H54 (cell line): ENCODE data around the gene OTUD3.
A peak's percentile ranks its signal among the peaks of the same experiment; 100 is the strongest.
"Not testable (repeated sequence)": the region's sequence is repeated elsewhere in the genome, so short reads cannot be mapped to it uniquely, and the experiment has no call there.

Experiments
- DNase-seq: peaks from one replicate; pipeline ENCODE4 v3.0.0; 2011; ENCODE audit warnings: low spot score, mixed read lengths; ENCODE audit not compliant: insufficient read length
- FAIRE-seq: peaks from 3 replicates; lab custom pipeline; 2011; peaks lifted over from hg19 to GRCh38; lab: Jason Lieb, UNC
- POLR2A ChIP-seq: IDR thresholded peaks from 2 replicates; pipeline ENCODE4 v1.6.1; 2011; ENCODE audit warnings: low read depth, mild to moderate bottlenecking, low read length

The OTUD3 gene

GRCh38 chr1:19882111-19883071 lies at the start of gene OTUD3:
TSS of gene OTUD3 (plus strand) at chr1:19882395. CDS start at chr1:19882514, 119 bp downstream.
- FAIRE-seq (peak; percentile 80), DNase-seq (peak; percentile 87)
- peak; percentile 75 for TF ChIP-seq POLR2A

- DNase-seq = no peak
- no peak for FAIRE-seq
- no peak for TF ChIP-seq POLR2A
Measured at GRCh38 chr1:19835578-19835977, 46.6 kb upstream of the OTUD3 start.

GRCh38 chr1:19837866-19838265 lies 44.3 kb upstream of the OTUD3 start:
- no peak for FAIRE-seq
- no peak for DNase-seq
- no peak for TF ChIP-seq POLR2A

- FAIRE-seq (no peak), DNase-seq (no peak)
- no peak for TF ChIP-seq POLR2A
Measured at GRCh38 chr1:19840228-19840627, 42.0 kb upstream of the OTUD3 start.

- no peak for DNase-seq
- TF ChIP-seq POLR2A = no peak
- no peak for FAIRE-seq
Measured at GRCh38 chr1:19844731-19845495, 37.3 kb upstream of the OTUD3 start.

- TF ChIP-seq POLR2A = no peak
- DNase-seq = no peak
- no peak for FAIRE-seq
Measured at GRCh38 chr1:19845555-19845954, 36.6 kb upstream of the OTUD3 start.

GRCh38 chr1:19846338-19846737 lies 35.9 kb upstream of the OTUD3 start:
- no peak for DNase-seq
- TF ChIP-seq POLR2A = no peak
- no peak for FAIRE-seq

- DNase-seq, FAIRE-seq: not testable (repeated sequence)
Measured at GRCh38 chr1:19847334-19847733, 34.9 kb upstream of the OTUD3 start.

- DNase-seq, FAIRE-seq: not testable (repeated sequence)
Measured at GRCh38 chr1:19849307-19849706, 32.9 kb upstream of the OTUD3 start.

GRCh38 chr1:19850214-19850613 lies 32.0 kb upstream of the OTUD3 start:
- TF ChIP-seq POLR2A = no peak
- FAIRE-seq (no peak), DNase-seq (no peak)

GRCh38 chr1:19852036-19852435 lies 30.2 kb upstream of the OTUD3 start:
- FAIRE-seq = no peak
- no peak for DNase-seq
- no peak for TF ChIP-seq POLR2A

- DNase-seq = no peak
- TF ChIP-seq POLR2A = no peak
- FAIRE-seq = no peak
Measured at GRCh38 chr1:19854866-19855265, 27.3 kb upstream of the OTUD3 start.

GRCh38 chr1:19858893-19859292 lies 23.3 kb upstream of the OTUD3 start:
- DNase-seq = no peak
- FAIRE-seq = no peak
- TF ChIP-seq POLR2A = no peak

- DNase-seq = no peak
- no peak for TF ChIP-seq POLR2A
- no peak for FAIRE-seq
Measured at GRCh38 chr1:19859876-19860275, 22.3 kb upstream of the OTUD3 start.
